Fibroblast of lung (primary cell): ENCODE measurements around the gene LRRC42. TPM values are rescaled to one million over a fixed set of nuclear protein-coding genes. Genes with fewer than 3 reads are reported as not detected.

ENCODE experiments used
- DNase-seq, 2 donors: peaks; one replicate each; pipeline versions ENCODE4 v3.0.0 to v3.0.0-alpha.2; 2010; ENCODE audit warnings: low read depth in 2 of 2
- H2AFZ ChIP-seq: 2 replicates; pipeline ENCODE4 v1.5.1; 2012; ENCODE audit warnings: low read length, control low read depth, inconsistent platforms
- H3K27ac ChIP-seq: 2 replicates; pipeline ENCODE4 v1.5.1; 2011; ENCODE audit warnings: low read length, control low read depth; ENCODE audit not compliant: insufficient read depth
- H3K27me3 ChIP-seq: 2 replicates; pipeline ENCODE4 v1.5.1; 2011; ENCODE audit warnings: mild to moderate bottlenecking, low read length; ENCODE audit not compliant: control insufficient read depth, insufficient read depth
- H3K36me3 ChIP-seq: 2 replicates; pipeline ENCODE4 v1.5.1; 2011; ENCODE audit warnings: low read length; ENCODE audit not compliant: control insufficient read depth, insufficient read depth
- H3K4me1 ChIP-seq: 2 replicates; pipeline ENCODE4 v1.5.1; 2011; ENCODE audit warnings: low read length; ENCODE audit not compliant: control insufficient read depth, insufficient read depth; ENCODE audit errors: extremely low read depth
- H3K4me2 ChIP-seq: 2 replicates; pipeline ENCODE4 v1.5.1; 2011; ENCODE audit warnings: low read length, control low read depth; ENCODE audit not compliant: insufficient read depth; ENCODE audit errors: extremely low read depth
- H3K4me3 ChIP-seq, 4 experiments: fragments of 200-600 bp in 1 of 4; sonication (generic) in 1 of 4; replicated peaks in 1 of 4; 2 replicates each; pipeline ENCODE4 v1.5.1; 2011 to 2016; ENCODE audit warnings: low read length in 4 of 4, low read depth in 3 of 4, mild to moderate bottlenecking in 3 of 4, control low read depth in 2 of 4, inconsistent platforms in 1 of 4, mixed read lengths in 1 of 4; ENCODE audit not compliant: insufficient read depth in 1 of 4; ENCODE audit errors: control extremely low read depth in 1 of 4
- H3K79me2 ChIP-seq: 2 replicates; pipeline ENCODE4 v1.5.1; 2012; ENCODE audit warnings: mild to moderate bottlenecking, low read length, inconsistent platforms; ENCODE audit not compliant: control insufficient read depth, insufficient read depth
- H3K9ac ChIP-seq: 2 replicates; pipeline ENCODE4 v1.5.1; 2011; ENCODE audit warnings: mild to moderate bottlenecking, low read length, control low read depth; ENCODE audit not compliant: insufficient read depth
- H3K9me3 ChIP-seq: 2 replicates; pipeline ENCODE4 v1.5.1; 2012; ENCODE audit warnings: low read depth, low read length; ENCODE audit not compliant: control insufficient read depth, insufficient read depth
- H4K20me1 ChIP-seq: 2 replicates; pipeline ENCODE4 v1.5.1; 2011; ENCODE audit warnings: low read length; ENCODE audit not compliant: control insufficient read depth, insufficient read depth; ENCODE audit errors: extremely low read depth
- EZH2 ChIP-seq: IDR thresholded peaks from 2 replicates; pipeline ENCODE4 v1.5.1; 2012; ENCODE audit warnings: low read length, control low read depth, mild to moderate bottlenecking; ENCODE audit errors: missing control alignments
- polyA plus RNA-seq, 2 donors: library from polyadenylated mRNA; depleted of rRNA in 1 of 2; stranded (reverse) in 1 of 2; unstranded in 1 of 2; fragments of >200 nt; gene quantifications; 2 replicates each; pipeline ENCODE4 v1.2.1, GENCODE V29; 2011 to 2012; ENCODE audit warnings: missing spikeins in 1 of 2
- total RNA-seq: library from RNA; depleted of rRNA; stranded (reverse); fragments of >200 nt; gene quantifications from 2 replicates; pipeline ENCODE4 v1.2.1, GENCODE V29; 2014
- TF ChIP-seq, protein P1 (sequence below), 2 donors: IDR thresholded peaks in 1 of 2; conservative IDR thresholded peaks in 1 of 2; 1 replicate in 1 of 2; 2 replicates in 1 of 2; pipeline ENCODE4 v1.5.1; 2011 to 2012; ENCODE audit warnings: low read length in 2 of 2, control low read depth in 1 of 2, inconsistent platforms in 1 of 2, low read depth in 1 of 2, mild to moderate bottlenecking in 1 of 2

The LRRC42 gene
- total and polyA plus RNA-seq, 2 donors (not counting 1 experiment from before 2014, with no cell fraction given): 34.0 to 50.2 TPM

DNA sequence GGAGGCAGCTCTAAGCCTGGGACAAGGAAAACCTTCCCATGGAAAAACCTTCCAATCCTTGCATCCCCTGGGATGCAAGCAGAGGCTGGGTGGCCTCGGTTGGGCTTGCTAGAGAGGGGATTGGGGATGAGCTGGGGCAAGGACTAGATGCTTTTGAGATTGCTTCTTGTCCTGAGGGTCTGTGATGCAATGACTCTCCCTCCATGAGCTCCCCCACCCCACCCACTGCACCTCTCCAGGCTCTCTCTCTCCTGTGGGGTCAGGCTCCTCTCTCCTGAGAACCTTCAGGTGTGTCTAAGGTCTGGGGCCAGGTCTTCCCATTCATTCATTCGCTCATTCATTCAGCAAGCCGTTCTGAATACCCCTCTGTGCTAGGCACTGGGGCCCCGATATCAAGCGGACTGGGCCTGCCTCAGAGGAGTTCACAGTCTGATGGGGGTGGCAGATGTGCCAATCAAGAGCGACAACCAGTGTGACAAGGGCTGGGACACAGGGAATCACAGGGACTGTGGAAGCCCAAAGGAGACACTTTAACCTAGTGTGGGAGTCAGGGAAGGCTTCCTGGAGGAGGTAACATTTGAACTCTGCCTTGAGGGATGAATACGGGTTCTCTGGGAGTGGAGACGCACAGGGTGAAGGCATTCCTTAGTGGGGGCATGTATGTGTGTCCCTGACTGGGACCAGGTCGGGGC, 65.3 kb downstream of the LRRC42 start:
- no peaks in the 10 kb centered on the region for H4K20me1 ChIP-seq
- no peak for DNase-seq
- no peak overlapping the region for H3K4me3 ChIP-seq
- no peaks in the 10 kb centered on the region for H3K9me3 ChIP-seq
- no peak overlapping the region for H3K4me2 ChIP-seq
- no peaks in the 10 kb centered on the region for H3K79me2 ChIP-seq
- no peak overlapping the region for H3K9ac ChIP-seq
- H2AFZ ChIP-seq: no peak overlapping the region
- no peak overlapping the region for H3K27ac ChIP-seq
- TF ChIP-seq EZH2: no peak
- TF ChIP-seq, protein P1, sequence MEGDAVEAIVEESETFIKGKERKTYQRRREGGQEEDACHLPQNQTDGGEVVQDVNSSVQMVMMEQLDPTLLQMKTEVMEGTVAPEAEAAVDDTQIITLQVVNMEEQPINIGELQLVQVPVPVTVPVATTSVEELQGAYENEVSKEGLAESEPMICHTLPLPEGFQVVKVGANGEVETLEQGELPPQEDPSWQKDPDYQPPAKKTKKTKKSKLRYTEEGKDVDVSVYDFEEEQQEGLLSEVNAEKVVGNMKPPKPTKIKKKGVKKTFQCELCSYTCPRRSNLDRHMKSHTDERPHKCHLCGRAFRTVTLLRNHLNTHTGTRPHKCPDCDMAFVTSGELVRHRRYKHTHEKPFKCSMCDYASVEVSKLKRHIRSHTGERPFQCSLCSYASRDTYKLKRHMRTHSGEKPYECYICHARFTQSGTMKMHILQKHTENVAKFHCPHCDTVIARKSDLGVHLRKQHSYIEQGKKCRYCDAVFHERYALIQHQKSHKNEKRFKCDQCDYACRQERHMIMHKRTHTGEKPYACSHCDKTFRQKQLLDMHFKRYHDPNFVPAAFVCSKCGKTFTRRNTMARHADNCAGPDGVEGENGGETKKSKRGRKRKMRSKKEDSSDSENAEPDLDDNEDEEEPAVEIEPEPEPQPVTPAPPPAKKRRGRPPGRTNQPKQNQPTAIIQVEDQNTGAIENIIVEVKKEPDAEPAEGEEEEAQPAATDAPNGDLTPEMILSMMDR (conservative IDR thresholded peaks at IDR 0.05 in 1 of 2, IDR thresholded peaks at IDR 0.05 in 1 of 2; ENCODE audit: low read depth in 1 of 2, low read length in 2 of 2): no peak
- no peaks in the 10 kb centered on the region for H3K36me3 ChIP-seq
- no peaks in the 10 kb centered on the region for H3K4me1 ChIP-seq
- peaks cover 23% of the 10 kb centered on the region for H3K27me3 ChIP-seq

DNA sequence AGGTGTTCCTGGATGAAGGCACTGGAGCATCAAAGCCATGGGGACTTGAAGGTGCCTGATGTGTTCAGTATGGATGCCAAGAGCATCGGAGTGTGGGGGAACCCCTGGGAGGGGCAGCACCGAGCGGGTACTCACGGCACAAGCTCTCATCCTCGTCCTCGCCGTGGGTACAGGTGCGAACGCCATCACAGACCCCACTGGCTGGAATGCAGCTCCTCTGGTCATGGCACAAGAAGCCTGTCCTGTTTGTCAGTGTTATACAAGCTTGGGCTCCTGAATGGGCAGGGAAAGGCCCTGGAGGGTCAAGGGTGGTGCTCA, 65.8 kb downstream of the LRRC42 start:
- no peak overlapping the region for H3K4me3 ChIP-seq
- no peak overlapping the region for H3K4me2 ChIP-seq
- no peak for DNase-seq
- H3K9ac ChIP-seq: no peak overlapping the region
- no peaks in the 10 kb centered on the region for H3K36me3 ChIP-seq
- H2AFZ ChIP-seq: no peak overlapping the region
- no peaks in the 10 kb centered on the region for H3K4me1 ChIP-seq
- H3K9me3 ChIP-seq: no peaks in the 10 kb centered on the region
- H3K79me2 ChIP-seq: no peaks in the 10 kb centered on the region
- no peak for TF ChIP-seq EZH2
- TF ChIP-seq, protein P1 (conservative IDR thresholded peaks at IDR 0.05 in 1 of 2, IDR thresholded peaks at IDR 0.05 in 1 of 2; ENCODE audit: low read depth in 1 of 2, low read length in 2 of 2): no peak
- no peak overlapping the region for H3K27ac ChIP-seq
- H4K20me1 ChIP-seq: no peaks in the 10 kb centered on the region
- peaks cover 23% of the 10 kb centered on the region for H3K27me3 ChIP-seq

DNA sequence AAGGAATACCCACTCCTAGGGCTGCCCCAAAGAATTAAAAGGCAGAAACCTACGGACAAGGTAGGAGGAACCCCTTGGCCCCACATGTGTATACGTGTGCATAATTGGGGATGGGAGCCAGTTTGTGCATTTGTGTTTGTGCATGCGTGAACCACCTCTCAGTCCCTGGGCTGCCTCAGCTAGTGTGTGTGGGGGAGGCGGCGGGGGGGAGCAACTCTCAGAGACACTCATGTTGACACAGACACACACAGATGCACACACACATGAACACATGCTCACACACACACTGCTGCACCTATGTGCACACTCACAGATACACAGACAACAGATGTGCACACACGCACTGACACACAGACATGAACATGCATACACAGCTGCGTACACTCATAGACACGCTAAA, 66.7 kb downstream of the LRRC42 start:
- Histone ChIP-seq H2AFZ (no peak overlapping the region), H3K4me2 (no peak overlapping the region), H3K9me3 (no peaks in the 10 kb centered on the region), H4K20me1 (no peaks in the 10 kb centered on the region), H3K27me3 (peaks cover 22% of the 10 kb centered on the region), H3K4me3 (no peak overlapping the region), H3K27ac (no peak overlapping the region), H3K9ac (no peak overlapping the region), H3K79me2 (no peaks in the 10 kb centered on the region), H3K4me1 (no peaks in the 10 kb centered on the region), H3K36me3 (no peaks in the 10 kb centered on the region)
- DNase-seq: no peak
- no peak for TF ChIP-seq EZH2
- TF ChIP-seq, protein P1 (conservative IDR thresholded peaks at IDR 0.05 in 1 of 2, IDR thresholded peaks at IDR 0.05 in 1 of 2; ENCODE audit: low read depth in 1 of 2, low read length in 2 of 2): no peak
